Naive thymus-derived CD4-positive, alpha-beta T cell (primary cell): ENCODE results near the gene AMDHD2. TPM values are rescaled to one million over a fixed set of nuclear protein-coding genes. Genes with fewer than 3 reads are reported as not detected.
"Not testable (repeated sequence)": the region's sequence is repeated elsewhere in the genome, so short reads cannot be mapped to it uniquely, and the experiment has no call there.

ENCODE experiments used
- ATAC-seq: fragments of 150-1000 bp; cut with Tn5 transposase; 2 replicates; pipeline ENCODE4 v1.10.0; 2021; ENCODE audit warnings: mild to moderate bottlenecking, moderate library complexity
- CTCF ChIA-PET: fragments of 350-600 bp; sonication (Branson Sonifier 250); formaldehyde crosslinking; loops from one replicate; lab custom pipeline; 2021; ENCODE audit warnings: antibody characterized with exemption; lab: Charles Lee
- POLR2A ChIA-PET: fragments of 350-600 bp; sonication (Branson Sonifier 250); formaldehyde crosslinking; loops from one replicate; lab custom pipeline; 2021; ENCODE audit warnings: antibody characterized with exemption, inconsistent platforms; lab: Charles Lee
- DNase-seq, 9 donors: peaks; one replicate each; pipeline versions ENCODE4 v3.0.0 to v3.0.0-alpha.2; 2020 to 2022; ENCODE audit warnings: mixed read lengths in 1 of 9
- H3K27ac ChIP-seq: one replicate; pipeline ENCODE4 v1.7.0; 2013; ENCODE audit warnings: mild to moderate bottlenecking, low read depth, low read length, moderate library complexity
- H3K27me3 ChIP-seq, 2 donors: one replicate each; pipeline ENCODE4 v1.7.0; 2013; ENCODE audit warnings: low read length in 2 of 2, mild to moderate bottlenecking in 2 of 2, moderate library complexity in 2 of 2; ENCODE audit not compliant: control insufficient read depth in 2 of 2, insufficient read depth in 2 of 2
- H3K36me3 ChIP-seq, 3 experiments: 1 replicate in 2 of 3; 2 replicates in 1 of 3; pipeline ENCODE4 v1.7.0; 2013; ENCODE audit warnings: low read length in 3 of 3, mild to moderate bottlenecking in 3 of 3, moderate library complexity in 1 of 3; ENCODE audit not compliant: insufficient read depth in 3 of 3, control insufficient read depth in 2 of 3
- H3K4me1 ChIP-seq, 2 donors: one replicate each; pipeline ENCODE4 v1.7.0; 2013; ENCODE audit warnings: low read length in 2 of 2, mild to moderate bottlenecking in 2 of 2, moderate library complexity in 1 of 2; ENCODE audit not compliant: control insufficient read depth in 2 of 2, insufficient read depth in 2 of 2
- H3K4me3 ChIP-seq: 2 replicates; pipeline ENCODE4 v1.7.0; 2013; ENCODE audit warnings: mild to moderate bottlenecking, low read length
- H3K9me3 ChIP-seq, 3 experiments: 1 replicate in 2 of 3; 2 replicates in 1 of 3; pipeline ENCODE4 v1.7.0; 2013; ENCODE audit warnings: low read length in 3 of 3; ENCODE audit not compliant: control insufficient read depth in 2 of 3
- H3K27ac Mint-ChIP-seq, 9 donors: one replicate each; pipeline ENCODE4 v1.8.0; 2020 to 2022; ENCODE audit warnings: mixed read lengths in 9 of 9, mild to moderate bottlenecking in 8 of 9, moderate library complexity in 5 of 9, inconsistent platforms in 2 of 9
- H3K27me3 Mint-ChIP-seq, 5 donors: one replicate each; pipeline ENCODE4 v1.8.0; 2021 to 2022; ENCODE audit warnings: mixed read lengths in 5 of 5, mild to moderate bottlenecking in 1 of 5
- H3K36me3 Mint-ChIP-seq, 5 donors: one replicate each; pipeline ENCODE4 v1.8.0; 2020 to 2022; ENCODE audit warnings: mixed read lengths in 5 of 5, mild to moderate bottlenecking in 3 of 5, inconsistent platforms in 1 of 5
- H3K4me1 Mint-ChIP-seq, 7 donors: one replicate each; pipeline ENCODE4 v1.8.0; 2020 to 2022; ENCODE audit warnings: mixed read lengths in 7 of 7, mild to moderate bottlenecking in 3 of 7, inconsistent platforms in 1 of 7
- H3K4me3 Mint-ChIP-seq, 10 donors: one replicate each; pipeline ENCODE4 v1.8.0; 2020 to 2022; ENCODE audit warnings: mild to moderate bottlenecking in 10 of 10, mixed read lengths in 10 of 10, moderate library complexity in 6 of 10, inconsistent platforms in 2 of 10
- H3K9me3 Mint-ChIP-seq, 11 donors: one replicate each; pipeline ENCODE4 v1.8.0; 2020 to 2022; ENCODE audit warnings: mixed read lengths in 11 of 11, mild to moderate bottlenecking in 4 of 11, inconsistent platforms in 1 of 11, moderate library complexity in 1 of 11
- intact Hi-C, 2 donors: fragments of 100-400 bp; cut with micrococcal nuclease; formaldehyde crosslinking; loops; one replicate each; pipeline ENCODE4 v1.15.1; 2023
- polyA plus RNA-seq, 2 donors: library from polyadenylated mRNA; unstranded; fragments of 300-500 nt; fragmentation: Illumina TruSeq; gene quantifications; one replicate each; pipeline ENCODE4 v1.2.3, GENCODE V29; 2021
- total RNA-seq, 6 experiments: library from RNA in 5 of 6; stranded (reverse) in 5 of 6; gene quantifications; 1 replicate in 5 of 6; 2 replicates in 1 of 6; pipeline ENCODE4 v1.2.3 and lab custom pipeline; 2021 to 2026

Gene AMDHD2
- total and polyA plus RNA-seq, 7 experiments from 2014 or later: 15.0 to 258 (median 102) TPM

DNA sequence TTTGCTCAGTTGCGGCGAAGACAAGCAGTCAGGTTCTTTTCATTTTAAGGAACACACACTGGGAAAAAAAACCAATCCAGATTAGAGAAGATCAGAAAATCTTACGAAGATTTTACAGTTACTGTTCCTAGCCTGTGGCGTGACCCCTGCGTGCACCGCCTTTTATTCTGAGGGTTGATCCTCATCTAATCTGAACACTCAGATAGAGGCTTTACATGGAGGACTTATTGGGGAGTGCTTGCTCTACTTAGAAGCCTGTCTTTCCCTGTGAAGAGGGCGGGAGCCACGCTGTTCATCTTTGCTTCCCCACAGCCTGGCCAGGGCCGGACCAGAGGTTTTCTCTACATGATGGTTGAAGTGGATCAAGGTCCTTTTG is 43.8 kb upstream of the AMDHD2 start:
- Mint-ChIP-seq H3K4me3 (peak overlapping the region; percentile 61 to 80 (median 68)), H3K27ac (peak overlapping the region in 1 of 9 donors; percentile 48), H3K36me3 (peaks cover 0 to 1% (median 0%) of the 10 kb centered on the region in 5 donors), H3K9me3 (no peaks in the 10 kb centered on the region), H3K4me1 (peaks cover 13 to 39% (median 16%) of the 10 kb centered on the region in 7 donors), H3K27me3 (peaks cover 0 to 23% (median 6%) of the 10 kb centered on the region in 5 donors)
- Histone ChIP-seq H3K4me1 (peaks cover 11 to 12% of the 10 kb centered on the region in 2 donors), H3K9me3 (no peaks in the 10 kb centered on the region), H3K27ac (no peak overlapping the region), H3K4me3 (peak overlapping the region; percentile 39), H3K36me3 (no peaks in the 10 kb centered on the region), H3K27me3 (peaks cover 4 to 9% of the 10 kb centered on the region in 2 donors)
- POLR2A ChIA-PET: interaction anchor here (0.9 kb wide), 1 partner anchor 16 kb away, joined by 5 read pairs; the partner anchor contains the start of gene TEDC2
- ATAC-seq: no peak
- intact Hi-C loops: no loop called here
- CTCF ChIA-PET: no interaction called here
- no peak for DNase-seq

- Mint-ChIP-seq H3K36me3 (peaks cover 0 to 1% (median 0%) of the 10 kb centered on the region in 5 donors), H3K4me3 (peak overlapping the region; percentile 61 to 80 (median 68)), H3K27ac (peak overlapping the region in 2 of 9 donors; percentile 14 to 16), H3K9me3 (no peaks in the 10 kb centered on the region), H3K4me1 (peaks cover 13 to 39% (median 16%) of the 10 kb centered on the region in 7 donors), H3K27me3 (peaks cover 0 to 23% (median 6%) of the 10 kb centered on the region in 5 donors)
- Histone ChIP-seq H3K36me3 (no peaks in the 10 kb centered on the region), H3K27me3 (peaks cover 4 to 9% of the 10 kb centered on the region in 2 donors), H3K4me3 (no peak overlapping the region), H3K27ac (no peak overlapping the region), H3K4me1 (peaks cover 11 to 12% of the 10 kb centered on the region in 2 donors), H3K9me3 (no peaks in the 10 kb centered on the region)
- DNase-seq (no peak), ATAC-seq (no peak)
- ChIA-PET POLR2A (interaction anchor here (0.9 kb wide), 1 partner anchor 17 kb away, joined by 5 read pairs; the partner anchor contains the start of gene TEDC2), CTCF (no interaction called here)
- intact Hi-C loops: no loop called here
Observed at GRCh38 chr16:2476741-2477140, 43.4 kb upstream of the AMDHD2 start.

GRCh38 chr16:2477327-2477726 is 42.8 kb upstream of the AMDHD2 start:
- no peak overlapping the region for H3K4me3 ChIP-seq
- no peaks in the 10 kb centered on the region for H3K36me3 ChIP-seq
- H3K4me1 Mint-ChIP-seq: peaks cover 13 to 41% (median 16%) of the 10 kb centered on the region in 7 donors
- H3K9me3 Mint-ChIP-seq: no peaks in the 10 kb centered on the region
- DNase-seq (no peak), ATAC-seq (no peak)
- intact Hi-C loops: no loop called here
- POLR2A ChIA-PET: no interaction called here
- CTCF ChIA-PET: no interaction called here
- peaks cover 0 to 19% (median 6%) of the 10 kb centered on the region in 5 donors for H3K27me3 Mint-ChIP-seq
- H3K36me3 Mint-ChIP-seq: peaks cover 0 to 1% (median 0%) of the 10 kb centered on the region in 5 donors
- peak overlapping the region in 1 of 10 donors; percentile 7 for H3K4me3 Mint-ChIP-seq
- no peak overlapping the region for H3K27ac Mint-ChIP-seq
- no peak overlapping the region for H3K27ac ChIP-seq
- H3K4me1 ChIP-seq: peaks cover 7 to 12% of the 10 kb centered on the region in 2 donors
- H3K27me3 ChIP-seq: peaks cover 4 to 5% of the 10 kb centered on the region in 2 donors
- no peaks in the 10 kb centered on the region for H3K9me3 ChIP-seq

GRCh38 chr16:2478279-2478678 is 41.9 kb upstream of the AMDHD2 start:
- no peaks in the 10 kb centered on the region for H3K9me3 ChIP-seq
- no peaks in the 10 kb centered on the region for H3K9me3 Mint-ChIP-seq
- intact Hi-C loops: no loop called here
- ATAC-seq (no peak), DNase-seq (no peak)
- CTCF ChIA-PET: no interaction called here
- no peak overlapping the region for H3K4me3 Mint-ChIP-seq
- POLR2A ChIA-PET: interaction anchor here (0.6 kb wide), 1 partner anchor 10 kb away, joined by 3 read pairs; no protein-coding TSS in a partner anchor
- H3K27me3 Mint-ChIP-seq: peaks cover 0 to 13% (median under 1%) of the 10 kb centered on the region in 5 donors
- no peaks in the 10 kb centered on the region for H3K36me3 ChIP-seq
- peaks cover 6 to 12% of the 10 kb centered on the region in 2 donors for H3K4me1 ChIP-seq
- H3K27ac Mint-ChIP-seq: no peak overlapping the region
- H3K4me3 ChIP-seq: no peak overlapping the region
- peaks cover 11 to 44% (median 16%) of the 10 kb centered on the region in 7 donors for H3K4me1 Mint-ChIP-seq
- H3K36me3 Mint-ChIP-seq: no peaks in the 10 kb centered on the region
- no peak overlapping the region for H3K27ac ChIP-seq
- H3K27me3 ChIP-seq: no peaks in the 10 kb centered on the region

GRCh38 chr16:2479996-2480395 is 40.2 kb upstream of the AMDHD2 start:
- CTCF ChIA-PET, ATAC-seq, DNase-seq: not testable (repeated sequence)

DNA sequence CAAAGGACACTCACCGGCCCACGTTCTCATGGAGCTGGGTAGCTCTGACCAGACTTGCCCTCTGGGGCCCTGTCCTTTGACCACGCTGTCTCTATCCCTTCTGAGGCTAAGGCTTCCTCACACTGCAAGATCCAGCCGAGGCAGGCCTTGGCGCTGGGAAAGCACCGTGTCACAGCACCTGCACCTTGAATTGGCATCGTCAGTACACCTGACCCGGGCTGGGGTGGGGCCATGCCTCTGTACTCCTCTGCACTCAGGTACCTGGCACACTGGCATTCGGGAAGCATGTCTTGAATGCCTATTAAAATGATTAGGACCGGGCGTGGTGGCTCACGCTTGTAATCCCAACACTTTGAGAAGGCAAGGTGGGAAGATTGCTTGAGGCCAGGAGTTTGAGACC is 39.2 kb upstream of the AMDHD2 start:
- Histone ChIP-seq H3K4me3 (no peak overlapping the region), H3K9me3 (no peaks in the 10 kb centered on the region), H3K4me1 (peaks cover 3 to 8% of the 10 kb centered on the region in 2 donors), H3K36me3 (no peaks in the 10 kb centered on the region), H3K27me3 (no peaks in the 10 kb centered on the region), H3K27ac (no peak overlapping the region)
- no peak overlapping the region for H3K4me3 Mint-ChIP-seq
- no peak overlapping the region for H3K27ac Mint-ChIP-seq
- peaks cover 6 to 42% (median 15%) of the 10 kb centered on the region in 7 donors for H3K4me1 Mint-ChIP-seq
- H3K36me3 Mint-ChIP-seq: no peaks in the 10 kb centered on the region
- H3K27me3 Mint-ChIP-seq: peaks cover 0 to 9% (median 0%) of the 10 kb centered on the region in 5 donors
- POLR2A ChIA-PET: no interaction called here
- H3K9me3 Mint-ChIP-seq: no peaks in the 10 kb centered on the region
- CTCF ChIA-PET: no interaction called here
- intact Hi-C loops: no loop called here
- no peak for ATAC-seq
- no peak for DNase-seq

More at GRCh38 chr16:2479996-2480395, 40.2 kb upstream of the AMDHD2 start:
- H3K36me3 Mint-ChIP-seq, H3K36me3 ChIP-seq, H3K4me3 ChIP-seq, H3K9me3 Mint-ChIP-seq, H3K4me3 Mint-ChIP-seq, H3K27ac Mint-ChIP-seq, POLR2A ChIA-PET, H3K27ac ChIP-seq, intact Hi-C loops, H3K27me3 ChIP-seq, H3K9me3 ChIP-seq: not testable (repeated sequence)
- Mint-ChIP-seq H3K4me1 (peaks cover 9 to 45% (median 16%) of the 10 kb centered on the region in 7 donors), H3K27me3 (peaks cover 0 to 11% (median 0%) of the 10 kb centered on the region in 5 donors)
- H3K4me1 ChIP-seq: peaks cover 6 to 12% of the 10 kb centered on the region in 2 donors

- H3K9me3 ChIP-seq: no peaks in the 10 kb centered on the region
- Mint-ChIP-seq H3K4me1 (peaks cover under 1 to 39% (median 9%) of the 10 kb centered on the region in 7 donors), H3K4me3 (no peak overlapping the region), H3K27me3 (peaks cover 0 to 3% (median 0%) of the 10 kb centered on the region in 5 donors), H3K9me3 (no peaks in the 10 kb centered on the region), H3K27ac (no peak overlapping the region), H3K36me3 (no peaks in the 10 kb centered on the region)
- ChIA-PET POLR2A (no interaction called here), CTCF (no interaction called here)
- intact Hi-C loops: no loop called here
- DNase-seq (no peak), ATAC-seq (no peak)
- H3K4me1 ChIP-seq: peaks cover 4 to 5% of the 10 kb centered on the region in 2 donors
- no peak overlapping the region for H3K27ac ChIP-seq
- H3K27me3 ChIP-seq: no peaks in the 10 kb centered on the region
- H3K36me3 ChIP-seq: no peaks in the 10 kb centered on the region
- no peak overlapping the region for H3K4me3 ChIP-seq
Observed at GRCh38 chr16:2481676-2482075, 38.5 kb upstream of the AMDHD2 start.
